GM23248 (cell line): ENCODE data around the gene PIAS1. TPM values are rescaled to one million over a fixed set of nuclear protein-coding genes. Genes with fewer than 3 reads are reported as not detected.

Experiments used
- DNase-seq: peaks from one replicate; pipeline ENCODE4 v3.0.0-alpha.2; 2015
- H2AFZ ChIP-seq: fragments of 200-600 bp; sonication (generic); 2 replicates; pipeline ENCODE4 v1.6.1; 2016; ENCODE audit warnings: antibody characterized with exemption
- H3F3A ChIP-seq: fragments of 200-600 bp; sonication (generic); 2 replicates; pipeline ENCODE4 v1.6.1; 2016; ENCODE audit warnings: mild to moderate bottlenecking, antibody characterized with exemption, mixed run types; ENCODE audit not compliant: insufficient read depth
- H3K27ac ChIP-seq: fragments of 200-600 bp; sonication (generic); 2 replicates; pipeline ENCODE4 v1.5.1; 2016; ENCODE audit warnings: mild to moderate bottlenecking
- H3K27me3 ChIP-seq: fragments of 200-600 bp; sonication (generic); replicated peaks from 2 replicates; pipeline ENCODE4 v1.6.1; 2016; ENCODE audit warnings: mild to moderate bottlenecking; ENCODE audit not compliant: insufficient read depth
- H3K36me3 ChIP-seq: fragments of 200-600 bp; sonication (generic); 2 replicates; pipeline ENCODE4 v1.6.1; 2016; ENCODE audit warnings: low read depth, mild to moderate bottlenecking
- H3K4me1 ChIP-seq: fragments of 200-600 bp; sonication (generic); 2 replicates; pipeline ENCODE4 v1.6.1; 2016; ENCODE audit warnings: mild to moderate bottlenecking; ENCODE audit not compliant: insufficient read depth
- H3K4me2 ChIP-seq: fragments of 200-600 bp; sonication (generic); one replicate; pipeline ENCODE4 v1.6.1; 2016; ENCODE audit warnings: mild to moderate bottlenecking; ENCODE audit not compliant: unreplicated experiment
- H3K4me3 ChIP-seq: fragments of 200-600 bp; sonication (generic); 2 replicates; pipeline ENCODE4 v1.5.1; 2016; ENCODE audit warnings: mild to moderate bottlenecking
- H3K79me2 ChIP-seq: fragments of 200-600 bp; sonication (generic); 2 replicates; pipeline ENCODE4 v1.6.1; 2016; ENCODE audit warnings: mild to moderate bottlenecking; ENCODE audit not compliant: insufficient read depth
- H3K9ac ChIP-seq: fragments of 200-600 bp; sonication (generic); 2 replicates; pipeline ENCODE4 v1.6.1; 2016; ENCODE audit warnings: mild to moderate bottlenecking
- H3K9me2 ChIP-seq: fragments of 200-600 bp; sonication (generic); 2 replicates; pipeline ENCODE4 v1.6.1; 2016; ENCODE audit warnings: mixed run types, mild to moderate bottlenecking, moderate library complexity; ENCODE audit not compliant: insufficient read depth
- H3K9me3 ChIP-seq: fragments of 200-600 bp; sonication (generic); one replicate; pipeline ENCODE4 v1.6.1; 2017; ENCODE audit warnings: low read depth
- H4K20me1 ChIP-seq: fragments of 200-600 bp; sonication (generic); 2 replicates; pipeline ENCODE4 v1.6.0; 2016; ENCODE audit not compliant: insufficient read depth
- EZH2 ChIP-seq: fragments of 200-600 bp; sonication (generic); IDR thresholded peaks from 2 replicates; pipeline ENCODE4 v1.6.1; 2018; ENCODE audit warnings: antibody characterized with exemption, mild to moderate bottlenecking; ENCODE audit not compliant: insufficient read depth, poor library complexity, severe bottlenecking
- EZH2phosphoT487 ChIP-seq: fragments of 200-600 bp; sonication (generic); IDR thresholded peaks from 2 replicates; pipeline ENCODE4 v1.6.1; 2018; ENCODE audit warnings: antibody characterized with exemption, moderate library complexity, mild to moderate bottlenecking, low read depth; ENCODE audit not compliant: insufficient read depth
- WGBS, 2 experiments: methylation state at CpG; one replicate each; pipeline ENCODE4 v1.1.6; 2015 to 2017; ENCODE audit warnings: low lambda C conversion rate in 2 of 2, low coverage in 1 of 2; ENCODE audit errors: missing lambda C conversion rate in 2 of 2; 5-methylcytosine and 5-hydroxymethylcytosine counted together
- in situ Hi-C: fragments of 300-500 bp; cut with MboI; formaldehyde crosslinking; loops from 2 replicates; pipeline ENCODE4 v1.15.0; 2020
- polyA plus RNA-seq: library from polyadenylated mRNA; unstranded; fragments of >200 nt; fragmentation: Nextera tagmentation; extraction: Ambion mirVana; gene quantifications from 2 replicates; pipeline ENCODE4 v1.2.1, GENCODE V29; 2016
- total RNA-seq: library from RNA; depleted of rRNA; stranded (reverse); fragments of >200 nt; shearing (Covaris generic); gene quantifications from 2 replicates; pipeline ENCODE4 v1.2.3, GENCODE V29; 2014

The PIAS1 gene
- total and polyA plus RNA-seq, 2 experiments from 2014 or later: 14.8 to 34.4 TPM

DNA sequence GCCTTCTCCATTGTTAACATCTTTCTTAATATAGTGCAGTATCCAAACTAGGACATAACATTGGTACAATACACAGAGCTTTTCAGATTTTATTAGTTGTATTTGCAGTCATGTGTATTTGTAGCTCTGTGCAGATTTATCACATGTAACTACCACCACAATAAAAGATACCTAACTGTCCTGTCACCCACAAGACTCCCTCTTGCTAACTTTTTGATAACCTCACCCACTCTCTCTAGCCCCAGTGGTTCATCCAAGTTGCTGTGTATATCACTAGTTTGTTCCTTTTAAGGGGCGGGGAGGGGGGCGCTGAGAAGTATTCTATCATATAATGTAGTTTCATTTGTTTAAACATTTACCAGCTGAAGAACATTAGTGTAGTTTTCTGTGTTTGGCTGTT lies 46.1 kb downstream of the PIAS1 start:
- 98 to 100% methylated on average over 2 of the region's 2 CpGs for WGBS, 2 experiments
- in situ Hi-C loops: no loop called here
- no peak for DNase-seq

DNA sequence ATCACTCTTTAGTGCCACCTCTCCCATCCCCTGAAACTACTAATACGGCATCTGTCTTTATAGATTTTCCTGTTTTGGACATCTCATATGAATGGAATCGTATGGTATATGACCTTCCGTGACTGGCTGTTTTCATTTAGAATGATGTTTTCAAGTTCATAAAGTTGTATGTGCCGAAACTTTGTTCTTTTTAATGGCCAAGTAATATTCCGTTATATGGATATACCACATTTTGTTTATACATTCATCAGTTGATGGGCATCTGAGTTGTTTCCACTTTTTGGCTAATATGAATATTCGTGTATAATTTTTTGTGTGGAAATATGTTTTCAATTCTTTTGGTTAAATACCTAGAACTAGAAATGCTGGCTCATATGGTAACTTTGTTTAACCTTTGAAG lies 49.5 kb downstream of the PIAS1 start:
- Histone ChIP-seq H3K9ac (no peak overlapping the region), H3K27me3 (no peaks in the 10 kb centered on the region), H3K9me2 (no peaks in the 10 kb centered on the region), H4K20me1 (no peaks in the 10 kb centered on the region; the same call in 1 of the 2 replicates), H3K79me2 (peaks cover 98% of the 10 kb centered on the region), H3K4me2 (no peak overlapping the region), H3K4me1 (peaks cover 12% of the 10 kb centered on the region), H3K4me3 (no peak overlapping the region), H2AFZ (no peak overlapping the region), H3K36me3 (peaks cover 14% of the 10 kb centered on the region; the same call in 1 of the 2 replicates), H3K27ac (no peak overlapping the region), H3K9me3 (no peaks in the 10 kb centered on the region), H3F3A (no peaks in the 10 kb centered on the region)
- in situ Hi-C loops: no loop called here
- no peak for DNase-seq
- WGBS, 2 experiments: 96 to 98% methylated on average over 6 of the region's 6 CpGs
- no peak for TF ChIP-seq EZH2
- no peak for TF ChIP-seq EZH2phosphoT487

More for the DNA sequence above, 46.1 kb downstream of the PIAS1 start:
- Histone ChIP-seq H3K36me3 (peaks cover 31% of the 10 kb centered on the region), H3K79me2 (peaks cover 98% of the 10 kb centered on the region), H3K9me3 (peaks cover 7% of the 10 kb centered on the region), H3K9me2 (no peaks in the 10 kb centered on the region), H3K4me2 (no peak overlapping the region), H3F3A (peaks cover 7% of the 10 kb centered on the region; the same call in 1 of the 2 replicates), H4K20me1 (no peaks in the 10 kb centered on the region; the same call in 1 of the 2 replicates), H2AFZ (no peak overlapping the region), H3K4me3 (no peak overlapping the region), H3K27me3 (no peaks in the 10 kb centered on the region), H3K9ac (no peak overlapping the region), H3K27ac (no peak overlapping the region), H3K4me1 (no peaks in the 10 kb centered on the region)
- TF ChIP-seq EZH2: no peak
- no peak for TF ChIP-seq EZH2phosphoT487

DNA sequence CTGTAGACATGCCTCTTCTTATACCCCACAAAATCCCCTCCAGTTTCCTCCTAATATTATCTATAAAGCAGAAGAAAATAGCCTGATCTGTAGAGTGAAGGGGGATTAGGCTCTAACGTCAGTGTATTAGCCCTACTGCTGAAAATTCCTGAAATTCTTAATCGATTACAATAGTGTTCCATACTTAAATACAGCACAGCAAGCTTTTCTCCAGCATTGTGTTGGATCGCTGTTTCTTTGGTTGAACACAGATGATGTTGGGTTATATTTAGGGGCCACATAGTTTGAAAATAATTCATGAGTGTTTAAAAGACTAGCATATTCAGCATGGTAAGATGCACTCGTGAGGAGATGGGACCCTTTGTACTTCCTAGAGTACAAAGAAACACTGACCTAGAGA lies 52.5 kb downstream of the PIAS1 start:
- no peaks in the 10 kb centered on the region for H3K9me3 ChIP-seq
- TF ChIP-seq EZH2 (no peak), EZH2phosphoT487 (no peak)
- peaks cover 12% of the 10 kb centered on the region for H3K4me1 ChIP-seq
- no peak overlapping the region for H3K27ac ChIP-seq
- no peak overlapping the region for H3K9ac ChIP-seq
- H3K4me2 ChIP-seq: no peak overlapping the region
- no peaks in the 10 kb centered on the region for H3K27me3 ChIP-seq
- H3K36me3 ChIP-seq: peaks cover 14% of the 10 kb centered on the region; the same call in 1 of the 2 replicates
- no peaks in the 10 kb centered on the region for H3F3A ChIP-seq
- H3K4me3 ChIP-seq: no peak overlapping the region
- no peak overlapping the region for H2AFZ ChIP-seq
- no peaks in the 10 kb centered on the region; the same call in 1 of the 2 replicates for H4K20me1 ChIP-seq
- H3K9me2 ChIP-seq: no peaks in the 10 kb centered on the region
- WGBS, 2 experiments: 61 to 67% methylated on average over 4 of the region's 4 CpGs
- in situ Hi-C loops: no loop called here
- H3K79me2 ChIP-seq: peaks cover 100% of the 10 kb centered on the region
- peak; percentile 8 for DNase-seq

DNA sequence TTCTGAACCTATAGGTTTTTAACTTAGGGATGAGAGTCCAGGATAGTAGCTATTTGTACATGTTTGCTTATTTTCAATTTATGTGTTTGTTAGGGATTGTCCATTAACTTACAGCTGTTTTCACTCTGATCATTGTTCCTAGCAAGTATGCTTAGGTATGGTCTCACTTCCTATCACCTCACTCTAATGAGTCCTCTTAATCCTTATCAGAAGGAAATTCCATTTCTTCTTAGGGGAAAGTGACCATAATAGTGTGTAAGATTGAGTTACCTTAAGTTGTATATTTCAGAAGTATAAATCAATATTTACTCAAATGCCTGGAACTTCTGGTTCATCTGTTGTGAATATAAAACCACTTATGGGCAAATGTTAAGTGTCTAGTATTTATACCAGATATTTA lies 53.0 kb downstream of the PIAS1 start:
- DNase-seq: no peak
- Histone ChIP-seq H3K9me3 (no peaks in the 10 kb centered on the region), H4K20me1 (no peaks in the 10 kb centered on the region; the same call in 1 of the 2 replicates), H3K4me3 (no peak overlapping the region), H3K4me2 (no peak overlapping the region), H3K4me1 (peaks cover 12% of the 10 kb centered on the region), H3K36me3 (peaks cover 14% of the 10 kb centered on the region; the same call in 1 of the 2 replicates), H3K27ac (no peak overlapping the region), H3F3A (peaks cover 3% of the 10 kb centered on the region; the same call in 1 of the 2 replicates), H3K27me3 (no peaks in the 10 kb centered on the region), H3K79me2 (peaks cover 100% of the 10 kb centered on the region), H3K9me2 (no peaks in the 10 kb centered on the region), H2AFZ (no peak overlapping the region), H3K9ac (no peak overlapping the region)
- TF ChIP-seq EZH2phosphoT487 (no peak), EZH2 (no peak)
- in situ Hi-C loops: no loop called here

DNA sequence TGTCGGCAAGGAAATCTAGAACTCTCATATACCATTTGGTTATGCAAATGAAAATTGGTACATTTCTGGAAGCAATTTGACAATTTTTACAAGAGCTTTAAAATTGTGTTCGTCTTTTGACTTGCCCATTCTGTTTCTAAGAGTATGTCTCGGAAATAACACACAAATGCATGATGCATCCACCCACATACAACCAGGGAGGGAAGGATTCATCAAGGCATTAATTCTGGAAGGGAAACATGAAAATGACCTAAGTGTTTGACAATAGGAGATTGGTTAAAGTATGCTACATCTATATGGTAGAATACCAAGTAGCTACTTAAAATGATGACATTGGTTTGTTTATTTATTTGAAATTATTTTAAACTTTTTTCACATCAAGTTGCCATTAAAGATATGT lies 58.6 kb downstream of the PIAS1 start:
- peak overlapping the region; percentile 100 for H3K4me2 ChIP-seq
- TF ChIP-seq EZH2 (no peak), EZH2phosphoT487 (no peak)
- in situ Hi-C loops: no loop called here
- WGBS, 2 experiments: 59 to 63% methylated on average over 3 of the region's 3 CpGs
- no peaks in the 10 kb centered on the region for H3K9me3 ChIP-seq
- peaks cover 100% of the 10 kb centered on the region for H3K79me2 ChIP-seq
- H3K27me3 ChIP-seq: no peaks in the 10 kb centered on the region
- H3K36me3 ChIP-seq: no peaks in the 10 kb centered on the region
- DNase-seq: peak; percentile 76
- peak overlapping the region; percentile 68 for H3K27ac ChIP-seq
- peaks cover 24% of the 10 kb centered on the region for H3F3A ChIP-seq
- no peak overlapping the region for H3K4me3 ChIP-seq
- H2AFZ ChIP-seq: no peak overlapping the region
- H3K4me1 ChIP-seq: peaks cover 26% of the 10 kb centered on the region
- no peak overlapping the region for H3K9ac ChIP-seq
- no peaks in the 10 kb centered on the region for H3K9me2 ChIP-seq
- H4K20me1 ChIP-seq: no peaks in the 10 kb centered on the region; the same call in 1 of the 2 replicates
